HFFc6 (cell line): ENCODE results near the gene DLG3. TPM values are rescaled to one million over a fixed set of nuclear protein-coding genes. Genes with fewer than 3 reads are reported as not detected.

Experiments used
- DNase-seq: peaks from one replicate; pipeline ENCODE4 v3.0.0-alpha.2; 2018
- H3K27ac Mint-ChIP-seq: 2 replicates; pipeline ENCODE4 v1.8.0; 2020; ENCODE audit warnings: mild to moderate bottlenecking, mixed read lengths
- H3K27me3 Mint-ChIP-seq: 2 replicates; pipeline ENCODE4 v1.8.0; 2021; ENCODE audit warnings: mild to moderate bottlenecking, moderate library complexity, mixed read lengths; ENCODE audit not compliant: insufficient read depth
- H3K36me3 Mint-ChIP-seq: 2 replicates; pipeline ENCODE4 v1.8.0; 2021; ENCODE audit warnings: low read depth, mixed read lengths
- H3K4me1 Mint-ChIP-seq: 2 replicates; pipeline ENCODE4 v1.8.0; 2020; ENCODE audit warnings: low read depth, mixed read lengths
- H3K4me3 Mint-ChIP-seq: 2 replicates; pipeline ENCODE4 v1.8.0; 2020; ENCODE audit warnings: mild to moderate bottlenecking, moderate library complexity, mixed read lengths
- H3K9me3 Mint-ChIP-seq: 2 replicates; pipeline ENCODE4 v1.8.0; 2020; ENCODE audit warnings: mild to moderate bottlenecking, mixed read lengths
- CTCF ChIP-seq: fragments of 200-600 bp; sonication (generic); IDR thresholded peaks from 2 replicates; pipeline ENCODE4 v1.5.0; 2021; ENCODE audit warnings: antibody characterized with exemption, mild to moderate bottlenecking
- total RNA-seq, 6 experiments: library from RNA; stranded (reverse); fragmentation: NEBNext Ultra II Directional; extraction: Animal tissue kit (Norgen Biotek cat#: 25700); gene quantifications; 2 replicates in 1 of 6; 3 replicates in 5 of 6; pipeline ENCODE4 v1.2.3, GENCODE V29; 2021

DLG3 gene
- total RNA-seq, 6 experiments from 2014 or later, result 9.2 to 11.3 (median 9.8) TPM

- peak; percentile 52 for TF ChIP-seq CTCF
- H3K4me1 Mint-ChIP-seq, result no peaks in the 10 kb centered on the region
- H3K27me3 Mint-ChIP-seq, result peaks cover 2% of the 10 kb centered on the region
- H3K36me3 Mint-ChIP-seq, result no peaks in the 10 kb centered on the region
- DNase-seq, result peak; percentile 1
- H3K4me3 Mint-ChIP-seq, result no peak overlapping the region
- H3K9me3 Mint-ChIP-seq, result no peaks in the 10 kb centered on the region
- no peak overlapping the region for H3K27ac Mint-ChIP-seq
Observed at GRCh38 chrX:70554081-70554480, 109.4 kb downstream of the DLG3 start.

GRCh38 chrX:70554523-70554922 is 109.9 kb downstream of the DLG3 start:
- Mint-ChIP-seq H3K27me3 (peaks cover 2% of the 10 kb centered on the region), H3K4me1 (no peaks in the 10 kb centered on the region), H3K9me3 (no peaks in the 10 kb centered on the region), H3K36me3 (no peaks in the 10 kb centered on the region), H3K4me3 (no peak overlapping the region), H3K27ac (no peak overlapping the region)
- TF ChIP-seq CTCF, result no peak
- no peak for DNase-seq

- Mint-ChIP-seq H3K9me3 (no peaks in the 10 kb centered on the region), H3K27ac (no peak overlapping the region), H3K27me3 (peaks cover 2% of the 10 kb centered on the region), H3K4me3 (no peak overlapping the region), H3K36me3 (no peaks in the 10 kb centered on the region), H3K4me1 (no peaks in the 10 kb centered on the region)
- no peak for TF ChIP-seq CTCF
- no peak for DNase-seq
Observed at GRCh38 chrX:70554948-70555347, 110.3 kb downstream of the DLG3 start.

Other genes starting within 250 kb of the DLG3 start
- not detected for gene AWAT1, start 210.2 kb upstream of the DLG3 start, total RNA-seq
- gene P2RY4, start 184.6 kb upstream of the DLG3 start, total RNA-seq, result not detected
- gene ARR3, start 176.5 kb upstream of the DLG3 start, total RNA-seq, result not detected
- gene RAB41, start 162.7 kb upstream of the DLG3 start, total RNA-seq, result not detected
- gene PDZD11, start 154.9 kb upstream of the DLG3 start, total RNA-seq, result 10 to 100 TPM; 72.7 to 89.5 (median 87.1) TPM
- 10 to 100 TPM; 10.7 to 30.2 (median 25.8) TPM for gene KIF4A, start 154.7 kb upstream of the DLG3 start, total RNA-seq
- gene GDPD2, start 21.5 kb upstream of the DLG3 start, total RNA-seq, result not detected